Tracheal epithelial cell (primary cell): Measurements from ENCODE around the gene CDC42EP3. TPM values are rescaled to one million over a fixed set of nuclear protein-coding genes. Genes with fewer than 3 reads are reported as not detected.

ENCODE experiments used
- total RNA-seq: library from RNA; depleted of rRNA; stranded (reverse); fragments of >200 nt; gene quantifications from 2 replicates; pipeline ENCODE4 v1.2.1, GENCODE V29; 2014

The CDC42EP3 gene, protein sequence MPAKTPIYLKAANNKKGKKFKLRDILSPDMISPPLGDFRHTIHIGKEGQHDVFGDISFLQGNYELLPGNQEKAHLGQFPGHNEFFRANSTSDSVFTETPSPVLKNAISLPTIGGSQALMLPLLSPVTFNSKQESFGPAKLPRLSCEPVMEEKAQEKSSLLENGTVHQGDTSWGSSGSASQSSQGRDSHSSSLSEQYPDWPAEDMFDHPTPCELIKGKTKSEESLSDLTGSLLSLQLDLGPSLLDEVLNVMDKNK
- 13.3 and 37.5 TPM in 2 replicates for total RNA-seq

DNA sequence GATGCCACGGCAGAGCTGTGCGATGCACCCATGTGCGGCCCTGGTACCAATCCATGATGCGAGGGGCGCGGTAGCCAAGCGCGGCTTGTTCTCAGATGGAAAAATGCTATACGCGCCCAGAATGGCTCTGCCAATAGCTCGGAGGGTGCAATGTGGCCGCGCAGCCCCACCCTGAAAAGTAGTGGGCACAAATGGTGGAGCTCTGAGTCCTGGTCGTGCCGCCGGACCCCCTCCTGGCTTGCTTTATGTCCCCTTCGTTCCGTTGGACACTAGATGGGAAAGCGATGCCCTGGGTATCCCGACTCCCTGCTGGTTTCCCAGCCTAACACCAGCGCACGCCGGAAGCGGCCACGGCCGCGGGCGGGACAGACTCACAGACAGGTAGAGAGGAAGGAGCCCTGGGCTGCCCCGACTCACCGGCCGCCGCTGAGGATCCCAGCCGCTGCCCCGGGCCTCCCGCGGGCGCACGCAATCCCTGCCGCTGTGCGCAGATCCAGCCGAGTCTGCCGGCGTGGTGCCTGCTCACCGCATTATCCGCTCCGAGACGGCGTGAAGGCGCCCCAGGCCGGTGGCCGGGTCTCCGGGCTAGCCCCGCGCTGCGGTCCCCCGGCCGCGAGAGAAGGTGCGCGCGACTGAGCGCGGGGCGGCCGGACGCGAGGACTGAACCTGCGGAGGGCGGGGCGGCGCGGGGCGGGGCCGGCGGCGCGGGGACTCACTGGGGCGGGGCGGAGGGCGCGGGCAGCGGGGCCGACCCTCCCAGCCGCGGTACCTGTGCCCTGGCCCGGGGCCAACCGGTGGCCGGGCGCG, at the start of gene CDC42EP3:
CDC42EP3 (minus strand) TSS at position 634 of the 807 bp plus-strand sequence. CDS start 25,055 bp downstream, outside the sequence.

